Measurements from ENCODE around the gene DCLK2.

- TF ChIP-seq SMC3 (IDR thresholded peaks at IDR 0.05; ENCODE audit: low read depth, low read length) (no peak), RCOR1 (IDR thresholded peaks at IDR 0.05; ENCODE audit: insufficient replicate concordance, low read length) (no peak), FOS (IDR thresholded peaks at IDR 0.05; ENCODE audit: low read depth, low read length) (no peak)
- TF ChIP-seq, protein P1, sequence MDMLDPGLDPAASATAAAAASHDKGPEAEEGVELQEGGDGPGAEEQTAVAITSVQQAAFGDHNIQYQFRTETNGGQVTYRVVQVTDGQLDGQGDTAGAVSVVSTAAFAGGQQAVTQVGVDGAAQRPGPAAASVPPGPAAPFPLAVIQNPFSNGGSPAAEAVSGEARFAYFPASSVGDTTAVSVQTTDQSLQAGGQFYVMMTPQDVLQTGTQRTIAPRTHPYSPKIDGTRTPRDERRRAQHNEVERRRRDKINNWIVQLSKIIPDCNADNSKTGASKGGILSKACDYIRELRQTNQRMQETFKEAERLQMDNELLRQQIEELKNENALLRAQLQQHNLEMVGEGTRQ (IDR thresholded peaks at IDR 0.05; ENCODE audit: low read depth, low read length) = no peak
- TF ChIP-seq, protein P2, sequence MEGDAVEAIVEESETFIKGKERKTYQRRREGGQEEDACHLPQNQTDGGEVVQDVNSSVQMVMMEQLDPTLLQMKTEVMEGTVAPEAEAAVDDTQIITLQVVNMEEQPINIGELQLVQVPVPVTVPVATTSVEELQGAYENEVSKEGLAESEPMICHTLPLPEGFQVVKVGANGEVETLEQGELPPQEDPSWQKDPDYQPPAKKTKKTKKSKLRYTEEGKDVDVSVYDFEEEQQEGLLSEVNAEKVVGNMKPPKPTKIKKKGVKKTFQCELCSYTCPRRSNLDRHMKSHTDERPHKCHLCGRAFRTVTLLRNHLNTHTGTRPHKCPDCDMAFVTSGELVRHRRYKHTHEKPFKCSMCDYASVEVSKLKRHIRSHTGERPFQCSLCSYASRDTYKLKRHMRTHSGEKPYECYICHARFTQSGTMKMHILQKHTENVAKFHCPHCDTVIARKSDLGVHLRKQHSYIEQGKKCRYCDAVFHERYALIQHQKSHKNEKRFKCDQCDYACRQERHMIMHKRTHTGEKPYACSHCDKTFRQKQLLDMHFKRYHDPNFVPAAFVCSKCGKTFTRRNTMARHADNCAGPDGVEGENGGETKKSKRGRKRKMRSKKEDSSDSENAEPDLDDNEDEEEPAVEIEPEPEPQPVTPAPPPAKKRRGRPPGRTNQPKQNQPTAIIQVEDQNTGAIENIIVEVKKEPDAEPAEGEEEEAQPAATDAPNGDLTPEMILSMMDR (conservative IDR thresholded peaks at IDR 0.05; ENCODE audit: low read depth, low read length) = no peak
These were observed 227.8 kb downstream of the DCLK2 start for GRCh38 chr4:150305995-150306394.

Data from IMR-90 (cell line).